Measurements from ENCODE around the gene CHD5. TPM values are rescaled to one million over a fixed set of nuclear protein-coding genes. Genes with fewer than 3 reads are reported as not detected.

Gene CHD5
- total RNA-seq, 1 experiment from 2014 or later = 2.4 TPM

DNA sequence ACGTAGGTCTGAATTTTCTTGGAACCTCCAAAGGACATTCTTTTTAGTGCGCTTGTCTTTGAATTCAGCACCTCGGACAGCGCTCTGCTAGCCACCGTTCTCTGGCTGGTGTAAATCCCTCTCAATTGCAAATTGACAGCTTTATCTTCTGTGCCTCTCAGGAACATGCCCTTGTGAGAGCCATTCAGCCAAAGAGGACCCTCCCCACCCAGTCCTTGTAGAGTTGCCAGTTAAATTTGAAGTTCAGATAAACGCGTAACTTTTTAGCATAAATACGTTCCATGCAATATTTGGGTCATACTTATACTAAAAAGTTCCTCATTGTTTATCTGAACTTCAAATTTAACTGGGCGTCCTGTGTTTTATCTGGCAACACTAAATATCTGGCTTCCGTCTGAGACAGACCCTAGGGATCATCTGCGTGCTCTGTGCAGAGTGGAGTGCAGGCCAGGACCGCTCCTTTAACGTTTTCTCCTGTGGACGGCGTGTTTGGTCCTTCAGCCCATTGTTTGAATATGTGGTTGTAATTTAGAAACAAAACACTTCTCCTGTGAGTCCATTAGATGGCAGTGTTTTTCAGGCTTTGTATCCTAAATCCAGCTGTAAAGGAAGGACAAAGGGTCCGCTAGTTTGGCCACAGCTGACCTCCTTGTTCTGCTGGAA is 127.4 kb downstream of the CHD5 start (continued):
- TF ChIP-seq, protein P1, sequence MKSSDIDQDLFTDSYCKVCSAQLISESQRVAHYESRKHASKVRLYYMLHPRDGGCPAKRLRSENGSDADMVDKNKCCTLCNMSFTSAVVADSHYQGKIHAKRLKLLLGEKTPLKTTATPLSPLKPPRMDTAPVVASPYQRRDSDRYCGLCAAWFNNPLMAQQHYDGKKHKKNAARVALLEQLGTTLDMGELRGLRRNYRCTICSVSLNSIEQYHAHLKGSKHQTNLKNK (CRISPR knock-in tag; IDR thresholded peaks at IDR 0.05) = no peak
- TF ChIP-seq ATF1 (CRISPR knock-in tag; IDR thresholded peaks at IDR 0.05) = no peak
- TF ChIP-seq NFE2L1 (CRISPR knock-in tag; IDR thresholded peaks at IDR 0.05) = peak; percentile 63; the same call in 1 of the 2 replicates

Other genes starting within 250 kb of the CHD5 start
- 10.6 to 16.8 TPM (median 12.0 TPM) in 3 replicates for gene NPHP4, start 187.9 kb downstream of the CHD5 start, total RNA-seq (2021)
- gene KCNAB2, start 134.4 kb downstream of the CHD5 start, total RNA-seq (2021) = 9.3 to 10.3 TPM (median 9.6 TPM) in 3 replicates
- gene RPL22, start 19.3 kb upstream of the CHD5 start, total RNA-seq (2021) = 441 to 512 TPM (median 491 TPM) in 3 replicates
- 9.2 to 14.0 TPM (median 12.9 TPM) in 3 replicates for gene RNF207, start 25.8 kb upstream of the CHD5 start, total RNA-seq (2021)
- 105 to 113 TPM (median 107 TPM) in 3 replicates for gene ICMT, start 55.6 kb upstream of the CHD5 start, total RNA-seq (2021)
- 74.7 to 78.7 TPM (median 78.3 TPM) in 3 replicates for gene HES3, start 63.9 kb upstream of the CHD5 start, total RNA-seq (2021)
- 13.4 to 14.8 TPM (median 14.6 TPM) in 3 replicates for gene GPR153, start 80.8 kb upstream of the CHD5 start, total RNA-seq (2021)
- gene ACOT7, start 213.4 kb upstream of the CHD5 start, total RNA-seq (2021) = 133 to 151 TPM (median 137 TPM) in 3 replicates
- 1.9 to 2.7 TPM (median 1.9 TPM) in 3 replicates for gene HES2, start 239.6 kb upstream of the CHD5 start, total RNA-seq (2021)
- 46.1 to 70.3 TPM (median 68.1 TPM) in 3 replicates for gene ESPN, start 244.5 kb upstream of the CHD5 start, total RNA-seq (2021)